Activated T-helper 2 cell treated with anti-CD3 and anti-CD28 coated beads, Interferon-gamma antibody, Interleukin-2, Interleukin-4, amounts not matched to agents 10 μg/mL and 5 μg/mL and 100 μg/mL, durations not matched to agents 14 hours and 24 hours and 36 hours (primary cell): Measurements from ENCODE around the gene ATP6V1B1. TPM values are rescaled to one million over a fixed set of nuclear protein-coding genes. Genes with fewer than 3 reads are reported as not detected.

Experiments
- DNase-seq: peaks from one replicate; pipeline ENCODE4 v3.0.0; 2021; ENCODE audit warnings: low spot score
- H3K27ac Mint-ChIP-seq: one replicate; pipeline ENCODE4 v1.8.0; 2021; ENCODE audit warnings: mixed read lengths
- H3K27me3 Mint-ChIP-seq: one replicate; pipeline ENCODE4 v1.8.0; 2021; ENCODE audit warnings: low read depth, mixed read lengths
- H3K36me3 Mint-ChIP-seq: one replicate; pipeline ENCODE4 v1.8.0; 2021; ENCODE audit warnings: low read depth, mixed read lengths
- H3K4me1 Mint-ChIP-seq: one replicate; pipeline ENCODE4 v1.8.0; 2021; ENCODE audit warnings: low read depth, mixed read lengths
- H3K4me3 Mint-ChIP-seq: one replicate; pipeline ENCODE4 v1.8.0; 2021; ENCODE audit warnings: low read depth, mild to moderate bottlenecking, moderate library complexity, mixed read lengths
- H3K9me3 Mint-ChIP-seq: one replicate; pipeline ENCODE4 v1.8.0; 2021; ENCODE audit warnings: mixed read lengths
- intact Hi-C: fragments of 100-400 bp; cut with micrococcal nuclease; formaldehyde crosslinking; loops from one replicate; pipeline ENCODE4 v1.15.1; 2023
- total RNA-seq: library from RNA; stranded (reverse); gene quantifications from 2 replicates; pipeline ENCODE4 v1.2.3, GENCODE V29; 2022

The ATP6V1B1 gene
- total RNA-seq, 1 donor from 2014 or later = not detected

- DNase-seq = no peak
- no peaks in the 10 kb centered on the region for H3K36me3 Mint-ChIP-seq
- H3K4me1 Mint-ChIP-seq = peaks cover 14% of the 10 kb centered on the region
- no peaks in the 10 kb centered on the region for H3K9me3 Mint-ChIP-seq
- H3K4me3 Mint-ChIP-seq = no peak overlapping the region
- intact Hi-C loops = no loop called here
- no peak overlapping the region for H3K27ac Mint-ChIP-seq
- H3K27me3 Mint-ChIP-seq = peaks cover 82% of the 10 kb centered on the region
These were observed 31.1 kb upstream of the ATP6V1B1 start for GRCh38 chr2:70904371-70905216.

- no peak overlapping the region for H3K27ac Mint-ChIP-seq
- peak; percentile 4 for DNase-seq
- peaks cover 13% of the 10 kb centered on the region for H3K4me1 Mint-ChIP-seq
- H3K27me3 Mint-ChIP-seq = peaks cover 79% of the 10 kb centered on the region
- H3K9me3 Mint-ChIP-seq = no peaks in the 10 kb centered on the region
- H3K36me3 Mint-ChIP-seq = no peaks in the 10 kb centered on the region
- intact Hi-C loops = loop anchor here (2.0 kb wide), 1 partner anchor 17 kb away; no protein-coding TSS in a partner anchor
- H3K4me3 Mint-ChIP-seq = no peak overlapping the region
These were observed 30.0 kb upstream of the ATP6V1B1 start for GRCh38 chr2:70905443-70906421.

- DNase-seq = no peak
These were observed 29.2 kb upstream of the ATP6V1B1 start for GRCh38 chr2:70906439-70907005.

GRCh38 chr2:70907130-70908057 is 28.3 kb upstream of the ATP6V1B1 start:
- peaks cover 77% of the 10 kb centered on the region for H3K27me3 Mint-ChIP-seq
- no peaks in the 10 kb centered on the region for H3K36me3 Mint-ChIP-seq
- DNase-seq = no peak
- no peak overlapping the region for H3K27ac Mint-ChIP-seq
- H3K4me3 Mint-ChIP-seq = peak overlapping the region; percentile 47
- H3K4me1 Mint-ChIP-seq = peaks cover 8% of the 10 kb centered on the region
- intact Hi-C loops = loop anchor here (1.0 to 2.0 kb wide), 2 partner anchors 8 to 19 kb away; no protein-coding TSS in a partner anchor
- no peaks in the 10 kb centered on the region for H3K9me3 Mint-ChIP-seq

More at GRCh38 chr2:70906439-70907005, 29.2 kb upstream of the ATP6V1B1 start:
- intact Hi-C loops = loop anchor here (1.0 to 2.0 kb wide), 2 partner anchors 7 to 18 kb away; no protein-coding TSS in a partner anchor
- H3K27me3 Mint-ChIP-seq = peaks cover 77% of the 10 kb centered on the region
- no peak overlapping the region for H3K4me3 Mint-ChIP-seq
- H3K27ac Mint-ChIP-seq = no peak overlapping the region
- H3K4me1 Mint-ChIP-seq = peaks cover 8% of the 10 kb centered on the region
- no peaks in the 10 kb centered on the region for H3K36me3 Mint-ChIP-seq
- H3K9me3 Mint-ChIP-seq = no peaks in the 10 kb centered on the region

GRCh38 chr2:70916291-70916690 is 19.4 kb upstream of the ATP6V1B1 start:
- Mint-ChIP-seq H3K36me3 (no peaks in the 10 kb centered on the region), H3K27ac (no peak overlapping the region), H3K27me3 (peaks cover 28% of the 10 kb centered on the region), H3K9me3 (no peaks in the 10 kb centered on the region), H3K4me3 (no peak overlapping the region), H3K4me1 (no peaks in the 10 kb centered on the region)
- no peak for DNase-seq
- intact Hi-C loops = loop anchor here (10.0 kb wide), 1 partner anchor 261 kb away; no protein-coding TSS in a partner anchor

- Mint-ChIP-seq H3K4me3 (no peak overlapping the region), H3K9me3 (no peaks in the 10 kb centered on the region), H3K27me3 (peaks cover 14% of the 10 kb centered on the region), H3K4me1 (no peaks in the 10 kb centered on the region), H3K27ac (no peak overlapping the region), H3K36me3 (no peaks in the 10 kb centered on the region)
- no peak for DNase-seq
- intact Hi-C loops = loop anchor here (10.0 kb wide), 1 partner anchor 263 kb away; no protein-coding TSS in a partner anchor
These were observed 17.7 kb upstream of the ATP6V1B1 start for GRCh38 chr2:70918016-70918415.

- H3K27me3 Mint-ChIP-seq = peaks cover 14% of the 10 kb centered on the region
- intact Hi-C loops = loop anchor here (1.0 to 10.0 kb wide), 3 partner anchors 49 to 265 kb away; no protein-coding TSS in a partner anchor
- no peaks in the 10 kb centered on the region for H3K36me3 Mint-ChIP-seq
- no peak overlapping the region for H3K27ac Mint-ChIP-seq
- H3K4me3 Mint-ChIP-seq = no peak overlapping the region
- no peaks in the 10 kb centered on the region for H3K9me3 Mint-ChIP-seq
- peak; percentile 51 for DNase-seq
- H3K4me1 Mint-ChIP-seq = no peaks in the 10 kb centered on the region
These were observed 15.9 kb upstream of the ATP6V1B1 start for GRCh38 chr2:70919672-70920366.

GRCh38 chr2:70920367-70920715 is 15.4 kb upstream of the ATP6V1B1 start:
- Mint-ChIP-seq H3K27me3 (peaks cover 19% of the 10 kb centered on the region), H3K4me1 (no peaks in the 10 kb centered on the region), H3K9me3 (no peaks in the 10 kb centered on the region), H3K36me3 (no peaks in the 10 kb centered on the region), H3K27ac (no peak overlapping the region), H3K4me3 (no peak overlapping the region)
- no peak for DNase-seq
- intact Hi-C loops = loop anchor here (1.0 kb wide), 2 partner anchors 49 to 131 kb away; no protein-coding TSS in a partner anchor

GRCh38 chr2:70921031-70921430 is 14.7 kb upstream of the ATP6V1B1 start:
- no peak overlapping the region for H3K4me3 Mint-ChIP-seq
- H3K27me3 Mint-ChIP-seq = peaks cover 18% of the 10 kb centered on the region
- no peaks in the 10 kb centered on the region for H3K9me3 Mint-ChIP-seq
- H3K27ac Mint-ChIP-seq = no peak overlapping the region
- no peaks in the 10 kb centered on the region for H3K4me1 Mint-ChIP-seq
- intact Hi-C loops = no loop called here
- no peak for DNase-seq
- no peaks in the 10 kb centered on the region for H3K36me3 Mint-ChIP-seq

GRCh38 chr2:70921839-70922234 is 13.9 kb upstream of the ATP6V1B1 start:
- no peak overlapping the region for H3K4me3 Mint-ChIP-seq
- no peaks in the 10 kb centered on the region for H3K36me3 Mint-ChIP-seq
- DNase-seq = no peak
- peaks cover 16% of the 10 kb centered on the region for H3K27me3 Mint-ChIP-seq
- no peaks in the 10 kb centered on the region for H3K4me1 Mint-ChIP-seq
- no peak overlapping the region for H3K27ac Mint-ChIP-seq
- no peaks in the 10 kb centered on the region for H3K9me3 Mint-ChIP-seq
- intact Hi-C loops = no loop called here
